T-helper 9 cell (primary cell): ENCODE data around the gene SPAG4.

Source experiments
- DNase-seq: peaks from one replicate; pipeline ENCODE4 v3.0.0-alpha.2; 2020

The SPAG4 gene

DNA sequence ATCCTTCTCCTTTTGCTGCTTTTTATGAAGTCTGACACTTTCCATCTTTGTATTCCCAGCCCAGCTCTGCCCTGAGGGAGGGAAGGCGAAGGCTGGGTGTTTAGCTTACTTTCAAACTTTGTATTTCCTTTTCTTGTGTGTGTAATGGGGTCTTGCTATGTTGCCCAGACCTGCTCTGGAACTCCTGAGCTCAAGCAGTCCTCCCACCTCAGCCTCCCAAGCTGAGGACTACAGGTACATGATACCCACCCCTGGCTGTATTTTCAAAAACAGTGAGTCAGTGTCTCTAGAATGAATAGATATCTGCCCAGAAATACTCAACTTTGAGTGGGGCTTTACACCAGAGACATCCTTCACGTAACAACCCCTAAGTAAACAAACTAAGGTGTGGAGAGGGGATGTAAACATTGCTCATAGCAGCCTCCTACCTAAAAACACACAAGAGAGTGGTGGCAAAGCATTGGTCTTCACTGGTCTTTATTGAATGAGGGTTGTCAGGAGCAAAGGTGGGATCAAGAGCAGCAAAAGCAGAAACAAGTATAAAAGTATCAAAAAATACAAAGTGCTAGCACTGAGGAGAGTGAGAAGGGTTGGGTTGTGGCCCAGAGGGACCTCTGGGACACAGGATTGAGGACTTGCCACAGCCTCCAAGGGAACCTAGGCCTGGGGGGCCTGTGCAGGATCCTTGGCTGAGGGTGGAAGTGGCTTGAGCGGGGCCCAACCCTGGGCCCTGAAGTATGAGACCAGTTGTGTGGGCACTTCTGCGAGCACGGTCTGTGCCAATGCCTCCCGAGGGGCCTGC is 10.2 kb downstream of the SPAG4 start:
- no peak for DNase-seq

DNA sequence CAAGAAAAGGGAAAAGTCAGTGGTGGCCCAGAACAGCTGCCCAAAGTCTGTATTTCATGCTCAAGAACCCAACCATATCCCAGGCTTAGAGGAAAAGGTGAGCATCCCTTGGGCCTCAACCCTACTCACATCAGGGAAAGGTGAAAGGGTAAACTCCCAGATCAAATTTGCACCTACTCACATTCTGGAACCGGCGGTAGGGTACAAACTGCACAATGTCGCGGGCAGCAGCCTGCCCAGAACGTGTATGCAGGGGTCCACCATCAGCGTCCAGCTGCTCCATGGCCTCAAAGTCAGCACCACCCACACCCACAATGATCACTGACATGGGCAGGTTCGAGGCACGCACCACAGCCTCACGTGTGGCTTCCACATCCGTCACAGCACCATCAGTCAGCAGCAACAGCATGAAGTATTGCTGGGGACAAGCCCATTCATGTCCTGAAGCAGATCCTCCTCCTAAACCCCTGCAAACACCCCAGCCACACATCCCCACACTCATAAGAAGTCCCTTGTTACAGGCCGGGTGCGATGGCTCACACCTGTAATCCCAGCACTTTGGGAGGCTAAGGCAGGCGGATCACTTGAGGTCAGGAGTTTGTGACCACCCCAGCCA is 10.9 kb downstream of the SPAG4 start:
- no peak for DNase-seq

- DNase-seq = no peak
Measured at GRCh38 chr20:35627121-35627520, 11.5 kb downstream of the SPAG4 start.

DNA sequence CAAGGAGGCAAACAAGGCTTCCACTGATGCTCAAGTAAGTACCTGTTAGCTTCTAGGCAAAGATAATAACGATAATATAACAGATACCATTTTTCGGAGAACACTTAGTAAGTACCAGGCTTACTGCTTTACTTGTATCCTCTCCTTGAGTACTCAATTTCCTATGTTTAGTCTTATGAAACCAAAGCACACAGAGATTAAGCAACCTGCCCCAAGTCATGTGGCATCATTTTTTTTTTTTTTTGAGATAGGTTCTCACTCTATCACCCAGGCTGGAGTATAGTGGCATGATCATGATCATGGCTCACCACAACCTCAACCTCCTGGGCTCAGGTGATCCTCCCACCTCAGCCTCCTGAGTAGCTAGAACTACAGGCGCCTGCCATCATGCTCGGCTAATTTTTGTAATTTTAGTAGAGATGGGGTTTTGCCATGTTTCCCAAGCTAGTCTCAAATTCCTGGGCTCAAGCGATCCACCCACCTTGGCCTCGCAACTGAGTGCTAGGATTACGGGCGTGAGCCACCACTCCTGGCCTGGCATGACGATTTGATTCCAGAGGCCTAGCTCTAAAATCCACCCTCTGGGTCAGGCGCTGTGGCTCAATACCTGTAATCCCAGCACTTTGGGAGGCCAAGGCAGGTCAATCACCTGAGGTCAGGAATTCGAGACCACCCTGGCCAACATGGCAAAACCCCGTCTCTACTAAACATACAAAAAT is 14.0 kb downstream of the SPAG4 start:
- no peak for DNase-seq

DNA sequence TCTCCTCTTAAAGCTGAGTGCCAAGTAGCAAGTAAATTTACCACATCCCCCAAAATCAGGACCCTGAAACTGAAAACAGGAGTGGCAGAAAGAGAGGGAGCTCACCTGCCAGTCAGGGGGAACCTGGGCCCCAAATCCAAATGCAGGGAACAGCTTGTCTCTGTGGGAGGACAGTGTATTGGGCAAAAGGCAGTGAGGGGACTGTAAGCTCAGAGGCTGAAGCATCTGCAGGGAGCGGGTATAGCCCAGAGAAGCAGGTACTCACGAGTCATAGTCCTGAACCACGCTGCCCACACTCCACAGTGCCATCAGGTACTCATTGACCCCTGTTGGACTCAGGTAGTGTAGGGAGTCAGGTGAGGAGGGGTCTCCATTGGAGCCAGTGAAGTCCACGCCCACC is 15.0 kb downstream of the SPAG4 start:
- DNase-seq = no peak

- no peak for DNase-seq
Measured at GRCh38 chr20:35632539-35633115, 17.0 kb downstream of the SPAG4 start.

DNA sequence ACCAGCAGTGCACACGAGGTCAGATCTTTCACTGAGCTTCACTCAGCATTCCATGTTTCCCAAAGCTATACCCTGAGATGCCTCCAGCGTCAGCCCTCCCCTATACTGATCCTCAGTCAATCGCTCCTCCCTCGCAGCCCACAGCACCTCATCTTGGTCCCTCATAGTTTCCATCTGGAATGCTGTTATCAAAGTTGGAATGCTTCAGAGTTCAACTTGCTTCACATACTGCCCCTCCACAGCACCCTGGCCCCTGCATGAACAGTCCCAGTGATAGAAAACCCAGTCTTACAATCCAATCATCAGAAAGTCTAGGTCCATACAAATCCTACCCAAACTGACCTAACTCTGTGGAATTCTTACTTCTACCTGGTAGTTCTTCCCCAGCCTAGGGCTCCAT is 20.0 kb downstream of the SPAG4 start:
- DNase-seq = no peak

DNA sequence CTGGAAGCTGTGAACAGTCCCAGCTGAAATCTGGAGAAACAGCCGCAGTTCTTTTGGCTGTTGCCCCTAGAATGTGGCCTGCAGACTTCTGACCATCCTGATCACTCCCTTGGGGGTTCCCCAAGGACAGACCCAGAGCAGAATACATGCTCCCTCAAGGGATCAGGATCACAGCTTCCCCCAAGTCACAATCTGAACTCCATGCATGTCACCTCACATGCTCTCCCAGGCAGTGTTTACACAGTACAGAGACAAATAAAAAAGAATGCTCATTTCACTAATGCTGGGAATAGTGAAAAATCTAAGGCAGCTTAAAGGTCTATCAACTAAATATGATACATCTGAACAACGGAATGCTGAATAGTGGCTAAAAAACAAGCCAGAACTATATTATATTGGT is 20.5 kb downstream of the SPAG4 start:
- no peak for DNase-seq

DNA sequence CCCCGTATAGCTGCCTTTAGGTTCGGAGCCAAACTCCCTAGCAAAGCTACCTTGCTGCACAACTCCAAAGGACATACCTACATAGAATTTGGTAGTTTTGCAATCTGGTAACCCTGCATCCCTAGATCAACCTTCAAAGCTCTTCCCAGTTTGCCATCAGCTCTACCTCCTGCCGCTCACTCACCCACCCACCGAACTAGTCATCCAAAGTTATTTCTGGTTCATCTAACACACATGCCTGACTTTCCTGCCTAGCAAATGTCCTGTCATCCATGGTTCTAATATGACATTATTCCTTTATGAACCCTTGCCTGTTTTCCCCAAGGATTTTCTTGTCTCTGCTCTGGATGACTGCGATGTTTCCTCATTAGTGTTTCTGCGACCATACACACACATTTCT is 21.6 kb downstream of the SPAG4 start:
- DNase-seq = no peak

DNA sequence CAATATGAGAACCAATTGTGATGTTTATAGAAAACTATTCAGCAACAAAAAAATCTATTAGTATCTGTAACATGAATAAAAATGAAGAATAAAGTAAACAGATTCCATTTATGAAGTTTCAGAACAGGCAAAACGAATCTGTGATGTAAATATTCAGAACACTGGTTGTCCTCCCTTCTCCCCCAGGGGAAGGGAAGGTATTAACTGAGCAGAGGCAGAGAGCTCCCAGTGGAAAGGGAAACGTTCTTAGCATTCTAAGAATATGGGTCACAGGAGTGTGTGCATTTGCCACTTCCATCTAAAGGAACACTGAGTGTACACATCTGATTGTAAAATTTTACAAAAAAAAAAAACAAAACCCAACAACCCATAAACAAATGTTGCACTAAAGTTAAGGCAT is 23.1 kb downstream of the SPAG4 start:
- DNase-seq = no peak

- DNase-seq = no peak
Measured at GRCh38 chr20:35640724-35641123, 25.1 kb downstream of the SPAG4 start.

- no peak for DNase-seq
Measured at GRCh38 chr20:35641743-35642142, 26.1 kb downstream of the SPAG4 start.

GRCh38 chr20:35643045-35643444 is 27.4 kb downstream of the SPAG4 start:
- no peak for DNase-seq

DNA sequence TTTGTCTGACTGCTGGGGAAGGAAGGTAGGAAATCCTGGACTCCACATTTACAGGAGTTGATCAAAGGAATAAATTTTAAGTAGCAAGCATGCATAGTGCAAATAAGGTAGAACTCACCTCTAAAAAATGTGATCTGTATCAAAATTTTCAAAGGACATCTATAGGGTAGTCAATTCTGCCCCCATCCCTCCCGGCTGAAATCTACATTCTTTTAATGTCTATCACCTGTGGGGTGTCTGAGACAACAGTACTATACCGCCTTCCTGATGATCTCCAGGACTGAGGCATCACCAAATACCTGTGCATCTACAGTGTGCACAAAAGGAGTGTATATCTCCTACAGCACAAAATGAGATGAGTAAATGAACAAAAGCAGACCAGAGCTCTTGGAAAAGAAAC is 29.2 kb downstream of the SPAG4 start:
- no peak for DNase-seq

DNA sequence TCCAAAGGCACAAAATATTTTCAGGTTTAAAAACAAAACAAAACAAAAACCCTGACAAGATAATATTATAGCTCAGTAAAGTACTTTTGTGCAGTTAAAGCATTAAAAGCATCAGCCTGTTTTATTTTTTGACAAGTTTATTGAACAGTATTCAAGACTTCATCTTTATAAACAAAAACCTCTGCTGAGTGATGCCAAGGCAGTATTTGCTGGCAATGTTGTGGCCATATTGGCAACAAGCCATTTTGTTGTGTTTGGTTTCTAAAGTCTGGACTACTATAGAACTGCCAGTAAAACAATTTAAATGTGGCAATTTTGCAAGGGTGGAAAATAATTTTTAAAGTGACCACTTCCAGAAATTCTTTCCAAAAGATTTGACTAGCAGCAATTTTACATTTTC is 33.2 kb downstream of the SPAG4 start:
- no peak for DNase-seq

- DNase-seq = no peak
Measured at GRCh38 chr20:35650632-35651031, 35.0 kb downstream of the SPAG4 start.

DNA sequence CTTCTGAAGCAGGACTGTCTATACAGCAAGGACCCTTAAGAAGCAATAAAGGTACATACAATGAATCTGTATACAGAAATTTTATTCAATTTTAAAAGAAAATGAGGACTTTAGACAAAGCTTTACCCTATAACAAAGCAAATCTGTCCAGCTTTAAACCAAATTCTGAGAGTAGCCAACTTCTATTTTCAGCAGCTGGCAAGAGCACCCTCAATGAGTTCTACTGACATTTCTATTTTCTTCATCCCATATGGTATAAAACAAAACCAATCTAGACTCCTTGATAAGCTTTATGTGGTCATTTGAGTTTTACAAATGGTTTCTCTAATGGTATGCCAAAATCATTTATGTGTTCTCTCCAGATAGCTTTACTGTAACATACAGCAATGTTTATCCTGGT is 36.3 kb downstream of the SPAG4 start:
- no peak for DNase-seq

- DNase-seq = no peak
Measured at GRCh38 chr20:35652641-35653429, 37.2 kb downstream of the SPAG4 start.

DNA sequence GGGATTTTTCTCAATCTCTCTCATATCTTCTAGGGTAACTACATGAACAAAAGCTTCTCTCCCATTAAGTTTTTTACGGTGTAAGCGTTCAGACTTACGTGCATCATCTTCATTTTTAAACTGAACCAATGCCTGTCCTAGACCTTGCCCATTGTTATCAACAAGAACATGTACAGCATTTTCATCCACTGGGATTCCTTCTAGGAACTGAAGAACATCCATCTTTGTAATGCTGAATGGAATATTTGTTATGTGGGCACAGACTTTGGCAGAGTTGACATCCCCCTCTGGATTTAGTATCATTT is 37.8 kb downstream of the SPAG4 start:
- no peak for DNase-seq

GRCh38 chr20:35653893-35654292 is 38.3 kb downstream of the SPAG4 start:
- DNase-seq = no peak

DNA sequence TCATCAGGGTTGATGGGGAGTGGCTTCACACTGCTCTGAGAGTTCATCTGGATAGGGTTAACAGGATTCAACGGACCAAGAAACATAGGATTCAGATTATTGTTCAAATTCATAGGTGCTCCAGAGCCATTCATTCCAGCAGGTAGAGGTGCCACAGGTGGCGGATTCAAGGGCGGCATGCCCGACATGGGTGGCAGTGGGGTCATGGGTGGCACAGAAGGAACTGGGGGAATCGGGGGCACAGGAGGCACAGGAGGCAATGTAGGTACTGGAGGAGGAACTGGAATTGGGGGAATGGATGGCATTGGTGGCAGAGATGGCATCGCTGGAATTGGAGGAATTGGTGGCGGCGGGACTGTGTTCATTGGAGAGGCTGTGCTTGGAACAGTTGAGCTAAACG is 38.8 kb downstream of the SPAG4 start:
- no peak for DNase-seq

DNA sequence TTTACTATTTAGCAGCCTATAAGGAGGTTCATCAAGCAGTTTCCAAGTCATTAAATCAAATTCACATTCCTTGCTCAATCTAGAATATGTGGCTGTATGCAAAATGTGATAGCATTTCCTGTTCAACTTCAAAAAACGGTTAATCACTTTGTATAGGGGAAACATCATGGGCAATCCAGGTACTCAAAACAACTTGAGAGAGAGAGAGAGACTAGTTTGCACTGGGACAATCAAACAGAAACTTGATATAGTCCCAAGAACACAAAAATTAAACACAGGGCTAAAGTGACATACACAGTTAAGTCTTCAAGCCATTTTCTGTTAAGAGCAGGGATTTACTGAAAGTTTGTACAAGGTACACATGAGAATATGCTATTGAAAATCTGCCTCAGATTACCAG is 41.6 kb downstream of the SPAG4 start:
- DNase-seq = no peak
